Astrocyte (in vitro differentiated cells and primary cell): ENCODE results near the gene LEMD2. TPM values are rescaled to one million over a fixed set of nuclear protein-coding genes. Genes with fewer than 3 reads are reported as not detected.

Experiments used
- DNase-seq: peaks from one replicate; pipeline ENCODE4 v3.0.0-alpha.2; 2010; ENCODE audit warnings: low read depth
- FAIRE-seq: peaks from 2 replicates; lab custom pipeline; 2011; peaks lifted over from hg19 to GRCh38; lab: Jason Lieb, UNC
- H2AFZ ChIP-seq: 2 replicates; pipeline ENCODE4 v1.6.0; 2012; ENCODE audit warnings: low read depth, low read length, inconsistent platforms
- H3K27ac ChIP-seq: 2 replicates; pipeline ENCODE4 v1.5.1; 2011; ENCODE audit warnings: low read depth, low read length, inconsistent platforms
- H3K27me3 ChIP-seq: 2 replicates; pipeline ENCODE4 v1.6.0; 2011; ENCODE audit warnings: low read length, inconsistent platforms; ENCODE audit not compliant: insufficient read depth
- H3K36me3 ChIP-seq: 2 replicates; pipeline ENCODE4 v1.5.1; 2011; ENCODE audit warnings: low read length, inconsistent platforms; ENCODE audit not compliant: insufficient read depth
- H3K4me1 ChIP-seq: 2 replicates; pipeline ENCODE4 v1.5.1; 2011; ENCODE audit warnings: low read length, inconsistent platforms; ENCODE audit not compliant: insufficient read depth
- H3K4me2 ChIP-seq: 2 replicates; pipeline ENCODE4 v1.6.0; 2012; ENCODE audit warnings: low read length, inconsistent platforms
- H3K4me3 ChIP-seq: 2 replicates; pipeline ENCODE4 v1.5.1; 2011; ENCODE audit warnings: low read depth, mild to moderate bottlenecking, low read length, inconsistent platforms; ENCODE audit not compliant: insufficient read depth
- H3K79me2 ChIP-seq: 2 replicates; pipeline ENCODE4 v1.6.0; 2012; ENCODE audit warnings: mild to moderate bottlenecking, low read length, inconsistent platforms; ENCODE audit not compliant: insufficient read depth
- H3K9ac ChIP-seq: 2 replicates; pipeline ENCODE4 v1.6.0; 2012; ENCODE audit warnings: mild to moderate bottlenecking, low read length, inconsistent platforms
- H3K9me3 ChIP-seq: 2 replicates; pipeline ENCODE4 v1.5.1; 2012; ENCODE audit warnings: low read depth, mild to moderate bottlenecking, low read length, inconsistent platforms; ENCODE audit not compliant: insufficient read depth
- H4K20me1 ChIP-seq: 2 replicates; pipeline ENCODE4 v1.6.0; 2012; ENCODE audit warnings: low read length, inconsistent platforms; ENCODE audit not compliant: insufficient read depth
- H3K27ac Mint-ChIP-seq: one replicate; pipeline ENCODE4 v1.8.0; 2021; ENCODE audit warnings: mild to moderate bottlenecking, mixed read lengths; ENCODE audit not compliant: unreplicated experiment
- H3K27me3 Mint-ChIP-seq: one replicate; pipeline ENCODE4 v1.8.0; 2021; ENCODE audit warnings: low read depth, mixed read lengths; ENCODE audit not compliant: unreplicated experiment
- H3K36me3 Mint-ChIP-seq: one replicate; pipeline ENCODE4 v1.8.0; 2021; ENCODE audit warnings: low read depth, mixed read lengths; ENCODE audit not compliant: unreplicated experiment
- H3K4me1 Mint-ChIP-seq: one replicate; pipeline ENCODE4 v1.8.0; 2021; ENCODE audit warnings: low read depth, mixed read lengths; ENCODE audit not compliant: unreplicated experiment
- H3K4me3 Mint-ChIP-seq: one replicate; pipeline ENCODE4 v1.8.0; 2021; ENCODE audit warnings: mild to moderate bottlenecking, moderate library complexity, mixed read lengths; ENCODE audit not compliant: unreplicated experiment
- H3K9me3 Mint-ChIP-seq: one replicate; pipeline ENCODE4 v1.8.0; 2021; ENCODE audit warnings: mild to moderate bottlenecking, mixed read lengths; ENCODE audit not compliant: unreplicated experiment
- CTCF ChIP-seq: IDR thresholded peaks from 2 replicates; pipeline ENCODE4 v1.5.1; 2011; ENCODE audit warnings: low read depth, mild to moderate bottlenecking, inconsistent platforms, low read length, moderate library complexity; ENCODE audit not compliant: insufficient read depth
- EZH2 ChIP-seq: IDR thresholded peaks from 2 replicates; pipeline ENCODE4 v1.6.1; 2012; ENCODE audit warnings: mild to moderate bottlenecking, low read length, inconsistent platforms; ENCODE audit not compliant: insufficient read depth
- total RNA-seq: library from RNA; stranded (reverse); gene quantifications from 2 replicates; pipeline ENCODE4 v1.2.1, GENCODE V29; 2021

Gene LEMD2
- total RNA-seq, 1 donor from 2014 or later, result 62.2 TPM

GRCh38 chr6:33749401-33749800 is 39.5 kb downstream of the LEMD2 start:
- Histone ChIP-seq H3K27ac (no peak overlapping the region), H3K79me2 (no peaks in the 10 kb centered on the region), H3K4me2 (no peak overlapping the region), H3K9ac (no peak overlapping the region), H2AFZ (no peak overlapping the region), H3K9me3 (no peaks in the 10 kb centered on the region), H3K4me3 (no peak overlapping the region), H3K36me3 (no peaks in the 10 kb centered on the region), H3K4me1 (peaks cover 12% of the 10 kb centered on the region), H3K27me3 (no peaks in the 10 kb centered on the region), H4K20me1 (no peaks in the 10 kb centered on the region)
- H3K27me3 Mint-ChIP-seq, result peaks cover 11% of the 10 kb centered on the region
- no peaks in the 10 kb centered on the region for H3K9me3 Mint-ChIP-seq
- no peak for FAIRE-seq
- TF ChIP-seq EZH2 (no peak), CTCF (no peak)
- peaks cover 31% of the 10 kb centered on the region for H3K4me1 Mint-ChIP-seq
- H3K27ac Mint-ChIP-seq, result no peak overlapping the region
- DNase-seq, result no peak
- no peak overlapping the region for H3K4me3 Mint-ChIP-seq
- no peaks in the 10 kb centered on the region for H3K36me3 Mint-ChIP-seq

GRCh38 chr6:33748841-33749240 is 40.1 kb downstream of the LEMD2 start:
- DNase-seq (no peak), FAIRE-seq (no peak)
- no peaks in the 10 kb centered on the region for H3K79me2 ChIP-seq

More at GRCh38 chr6:33748841-33749240, 40.1 kb downstream of the LEMD2 start:
- Mint-ChIP-seq H3K4me3 (no peak overlapping the region), H3K36me3 (no peaks in the 10 kb centered on the region), H3K27me3 (peaks cover 11% of the 10 kb centered on the region), H3K27ac (no peak overlapping the region), H3K4me1 (peaks cover 36% of the 10 kb centered on the region), H3K9me3 (no peaks in the 10 kb centered on the region)
- Histone ChIP-seq H3K9me3 (no peaks in the 10 kb centered on the region), H3K4me1 (peaks cover 12% of the 10 kb centered on the region), H3K4me2 (no peak overlapping the region), H3K36me3 (no peaks in the 10 kb centered on the region), H3K27ac (no peak overlapping the region), H3K9ac (no peak overlapping the region), H3K4me3 (no peak overlapping the region), H2AFZ (no peak overlapping the region), H3K27me3 (no peaks in the 10 kb centered on the region), H4K20me1 (no peaks in the 10 kb centered on the region)
- TF ChIP-seq CTCF (no peak), EZH2 (no peak)
